ENCODE measurements around the gene KDM2A.
A peak's percentile ranks its signal among the peaks of the same experiment; 100 is the strongest.
"Not testable (repeated sequence)": the region's sequence is repeated elsewhere in the genome, so short reads cannot be mapped to it uniquely, and the experiment has no call there.

Gene KDM2A

GRCh38 chr11:67118181-67118766 lies 789 bp upstream of the KDM2A start:
- peak; percentile 56 for DNase-seq

- peak; percentile 20 for DNase-seq
Measured at GRCh38 chr11:67119585-67120391, 725 bp downstream of the KDM2A start.

GRCh38 chr11:67120456-67120855 lies 1.4 kb downstream of the KDM2A start:
- no peak for DNase-seq

GRCh38 chr11:67120881-67121710 lies 2.0 kb downstream of the KDM2A start:
- DNase-seq, result peak; percentile 23

- DNase-seq, result not testable (repeated sequence)
Measured at GRCh38 chr11:67123801-67124200, 4.7 kb downstream of the KDM2A start.

- DNase-seq, result not testable (repeated sequence)
Measured at GRCh38 chr11:67126243-67126642, 7.2 kb downstream of the KDM2A start.

GRCh38 chr11:67126986-67127385 lies 7.9 kb downstream of the KDM2A start:
- no peak for DNase-seq

- not testable (repeated sequence) for DNase-seq
Measured at GRCh38 chr11:67130861-67131260, 11.8 kb downstream of the KDM2A start.

GRCh38 chr11:67136156-67136555 lies 17.1 kb downstream of the KDM2A start:
- DNase-seq, result no peak

- DNase-seq, result no peak
Measured at GRCh38 chr11:67138922-67139321, 19.9 kb downstream of the KDM2A start.

GRCh38 chr11:67146516-67147226 lies 27.6 kb downstream of the KDM2A start:
- no peak for DNase-seq

- DNase-seq, result no peak
Measured at GRCh38 chr11:67153971-67154370, 34.9 kb downstream of the KDM2A start.

GRCh38 chr11:67154726-67155125 lies 35.7 kb downstream of the KDM2A start:
- DNase-seq, result no peak

GRCh38 chr11:67157691-67158090 lies 38.6 kb downstream of the KDM2A start:
- no peak for DNase-seq

GRCh38 chr11:67158221-67158620 lies 39.2 kb downstream of the KDM2A start:
- DNase-seq, result no peak

- DNase-seq, result no peak
Measured at GRCh38 chr11:67160045-67160444, 41.0 kb downstream of the KDM2A start.

- no peak for DNase-seq
Measured at GRCh38 chr11:67160872-67161783, 42.1 kb downstream of the KDM2A start.

- DNase-seq, result no peak
Measured at GRCh38 chr11:67163006-67163405, 43.9 kb downstream of the KDM2A start.

GRCh38 chr11:67165623-67166022 lies 46.6 kb downstream of the KDM2A start:
- DNase-seq, result no peak

- DNase-seq, result no peak
Measured at GRCh38 chr11:67167091-67167490, 48.0 kb downstream of the KDM2A start.

GRCh38 chr11:67167719-67168118 lies 48.7 kb downstream of the KDM2A start:
- no peak for DNase-seq

GRCh38 chr11:67168911-67169310 lies 49.8 kb downstream of the KDM2A start:
- not testable (repeated sequence) for DNase-seq
